HuH-7 (cell line): ENCODE results near the gene BPIFB3.
"Not testable (repeated sequence)": the region's sequence is repeated elsewhere in the genome, so short reads cannot be mapped to it uniquely, and the experiment has no call there.

ENCODE experiments used
- DNase-seq: peaks from one replicate; pipeline ENCODE4 v3.0.0; 2011; ENCODE audit warnings: low spot score

BPIFB3 gene

GRCh38 chr20:33091693-33092092 is 38.0 kb downstream of the BPIFB3 start:
- no peak for DNase-seq

GRCh38 chr20:33092361-33092760 is 38.7 kb downstream of the BPIFB3 start:
- no peak for DNase-seq

- DNase-seq = no peak
Observed at GRCh38 chr20:33093074-33093473, 39.4 kb downstream of the BPIFB3 start.

GRCh38 chr20:33093582-33093981 is 39.9 kb downstream of the BPIFB3 start:
- DNase-seq = no peak

- no peak for DNase-seq
Observed at GRCh38 chr20:33095249-33095648, 41.5 kb downstream of the BPIFB3 start.

- peak; percentile 96 for DNase-seq
Observed at GRCh38 chr20:33095902-33096584, 42.3 kb downstream of the BPIFB3 start.

GRCh38 chr20:33097001-33097400 is 43.3 kb downstream of the BPIFB3 start:
- DNase-seq = no peak

GRCh38 chr20:33099843-33100538 is 46.3 kb downstream of the BPIFB3 start:
- no peak for DNase-seq

GRCh38 chr20:33103556-33103955 is 49.9 kb downstream of the BPIFB3 start:
- no peak for DNase-seq

GRCh38 chr20:33104336-33104735 is 50.6 kb downstream of the BPIFB3 start:
- no peak for DNase-seq

GRCh38 chr20:33105316-33105924 is 51.7 kb downstream of the BPIFB3 start:
- DNase-seq = no peak

GRCh38 chr20:33106058-33106620 is 52.4 kb downstream of the BPIFB3 start:
- peak; percentile 73 for DNase-seq

GRCh38 chr20:33108661-33109060 is 55.0 kb downstream of the BPIFB3 start:
- no peak for DNase-seq

- DNase-seq = no peak
Observed at GRCh38 chr20:33110147-33110825, 56.6 kb downstream of the BPIFB3 start.

- DNase-seq = no peak
Observed at GRCh38 chr20:33111306-33111705, 57.6 kb downstream of the BPIFB3 start.

- DNase-seq = no peak
Observed at GRCh38 chr20:33112547-33113386, 59.1 kb downstream of the BPIFB3 start.

- DNase-seq = no peak
Observed at GRCh38 chr20:33113387-33113908, 59.7 kb downstream of the BPIFB3 start.

GRCh38 chr20:33115501-33115900 is 61.8 kb downstream of the BPIFB3 start:
- DNase-seq = not testable (repeated sequence)

- DNase-seq = no peak
Observed at GRCh38 chr20:33119725-33120720, 66.3 kb downstream of the BPIFB3 start.

- no peak for DNase-seq
Observed at GRCh38 chr20:33120934-33121333, 67.2 kb downstream of the BPIFB3 start.
